Measurements from ENCODE around the gene FADS1.

FADS1 gene

GRCh38 chr11:61830237-61831105 is 13.7 kb upstream of the FADS1 start:
- peaks cover 20% of the 10 kb centered on the region; the same call in 1 of the 2 replicates for H4K20me1 ChIP-seq (ENCODE audit: control insufficient read depth, insufficient read depth, low read depth, low read length)
- H3K27me3 ChIP-seq (ENCODE audit: control insufficient read depth, low read length) = no peaks in the 10 kb centered on the region
- H3K9me3 ChIP-seq (ENCODE audit: control insufficient read depth, insufficient read depth, low read length) = no peaks in the 10 kb centered on the region
- H3K9me2 ChIP-seq (replicated peaks; ENCODE audit: control insufficient read depth, low read length) = no peaks in the 10 kb centered on the region
- H3K27ac ChIP-seq (ENCODE audit: low read depth, low read length) = peak overlapping the region; percentile 95
- peak overlapping the region; percentile 87 for H3K4me2 ChIP-seq (ENCODE audit: low read length)
- H3K4me1 ChIP-seq (ENCODE audit: control insufficient read depth, low read length) = peaks cover 75% of the 10 kb centered on the region
- TF ChIP-seq CTCF (IDR thresholded peaks at IDR 0.05; ENCODE audit: low read depth, low read length, poor library complexity, severe bottlenecking) (no peak), EZH2phosphoT487 (IDR thresholded peaks at IDR 0.05; ENCODE audit: borderline replicate concordance, low read length) (no peak)
- peaks cover 92% of the 10 kb centered on the region for H3K79me2 ChIP-seq (ENCODE audit: control insufficient read depth, low read length)
- peaks cover 70% of the 10 kb centered on the region for H3K36me3 ChIP-seq (ENCODE audit: control insufficient read depth, low read length)
- peak overlapping the region; percentile 84 for H3K4me3 ChIP-seq (ENCODE audit: low read length)
- H3F3A ChIP-seq (ENCODE audit: control insufficient read depth, insufficient read depth) = peaks cover 29% of the 10 kb centered on the region

- no peaks in the 10 kb centered on the region for H3K27me3 ChIP-seq (ENCODE audit: control insufficient read depth, low read length)
- peaks cover 29% of the 10 kb centered on the region for H3F3A ChIP-seq (ENCODE audit: control insufficient read depth, insufficient read depth)
- no peaks in the 10 kb centered on the region for H3K9me3 ChIP-seq (ENCODE audit: control insufficient read depth, insufficient read depth, low read length)
- H3K27ac ChIP-seq (ENCODE audit: low read depth, low read length) = peak overlapping the region; percentile 95
- peaks cover 69% of the 10 kb centered on the region for H3K4me1 ChIP-seq (ENCODE audit: control insufficient read depth, low read length)
- peaks cover 85% of the 10 kb centered on the region for H3K79me2 ChIP-seq (ENCODE audit: control insufficient read depth, low read length)
- no peaks in the 10 kb centered on the region for H3K9me2 ChIP-seq (replicated peaks; ENCODE audit: control insufficient read depth, low read length)
- H3K36me3 ChIP-seq (ENCODE audit: control insufficient read depth, low read length) = peaks cover 65% of the 10 kb centered on the region
- peaks cover 20% of the 10 kb centered on the region; the same call in 1 of the 2 replicates for H4K20me1 ChIP-seq (ENCODE audit: control insufficient read depth, insufficient read depth, low read depth, low read length)
- TF ChIP-seq EZH2phosphoT487 (IDR thresholded peaks at IDR 0.05; ENCODE audit: borderline replicate concordance, low read length) = no peak
- peak overlapping the region; percentile 87 for H3K4me2 ChIP-seq (ENCODE audit: low read length)
- H3K4me3 ChIP-seq (ENCODE audit: low read length) = peak overlapping the region; percentile 84
These were observed 13.0 kb upstream of the FADS1 start for GRCh38 chr11:61829806-61830205.

- Histone ChIP-seq H3K79me2 (ENCODE audit: control insufficient read depth, low read length) (peaks cover 77% of the 10 kb centered on the region), H3K4me1 (ENCODE audit: control insufficient read depth, low read length) (peaks cover 59% of the 10 kb centered on the region), H3K36me3 (ENCODE audit: control insufficient read depth, low read length) (peaks cover 59% of the 10 kb centered on the region), H3K27ac (ENCODE audit: low read depth, low read length) (peak overlapping the region; percentile 95), H3K9me3 (ENCODE audit: control insufficient read depth, insufficient read depth, low read length) (no peaks in the 10 kb centered on the region), H4K20me1 (ENCODE audit: control insufficient read depth, insufficient read depth, low read depth, low read length) (peaks cover 20% of the 10 kb centered on the region; the same call in 1 of the 2 replicates), H3K9me2 (replicated peaks; ENCODE audit: control insufficient read depth, low read length) (no peaks in the 10 kb centered on the region), H3F3A (ENCODE audit: control insufficient read depth, insufficient read depth) (peaks cover 24% of the 10 kb centered on the region), H3K4me2 (ENCODE audit: low read length) (peak overlapping the region; percentile 87), H3K4me3 (ENCODE audit: low read length) (peak overlapping the region; percentile 84), H3K27me3 (ENCODE audit: control insufficient read depth, low read length) (no peaks in the 10 kb centered on the region)
- TF ChIP-seq EZH2phosphoT487 (IDR thresholded peaks at IDR 0.05; ENCODE audit: borderline replicate concordance, low read length) = no peak
- peak; percentile 71 for TF ChIP-seq CTCF (IDR thresholded peaks at IDR 0.05; ENCODE audit: low read depth, low read length, poor library complexity, severe bottlenecking)
These were observed 12.0 kb upstream of the FADS1 start for GRCh38 chr11:61828629-61829407.
